Muscle of back (tissue), 11 donors: ENCODE measurements around the gene IFT43. TPM values are rescaled to one million over a fixed set of nuclear protein-coding genes. Genes with fewer than 3 reads are reported as not detected.

Experiments used
- DNase-seq, 3 donors: peaks; one replicate each; pipeline versions ENCODE4 v3.0.0 to v3.0.0-alpha.2; 2013
- polyA plus RNA-seq, 10 donors: library from polyadenylated mRNA; unstranded; fragments of 120-200 nt; gene quantifications; one replicate each; pipeline ENCODE4 v1.2.1, GENCODE V29; 2013; ENCODE audit not compliant: insufficient read length in 10 of 10

IFT43 gene
- polyA plus RNA-seq, 10 donors: 20.7 to 27.5 (median 23.8) TPM

DNA sequence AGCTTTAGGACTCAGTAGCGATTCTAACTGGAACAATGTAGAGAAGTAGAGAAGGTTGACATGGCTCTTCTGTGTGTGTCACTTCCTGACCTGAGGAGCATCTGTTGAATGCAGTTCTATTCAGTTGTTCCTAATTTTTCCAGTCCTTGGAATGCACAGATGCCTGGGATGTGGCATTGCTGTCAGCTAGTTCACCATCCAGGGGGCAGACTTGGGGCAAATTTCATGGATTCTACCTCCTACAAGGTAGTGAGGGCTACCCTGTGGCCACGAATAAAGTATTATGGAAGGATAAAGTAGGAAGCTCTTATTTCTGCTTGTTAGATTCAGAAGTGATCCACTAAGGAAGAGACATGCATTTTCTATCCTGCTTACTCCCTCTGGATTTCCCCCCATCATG is 91.8 kb downstream of the IFT43 start:
- DNase-seq: no peak

DNA sequence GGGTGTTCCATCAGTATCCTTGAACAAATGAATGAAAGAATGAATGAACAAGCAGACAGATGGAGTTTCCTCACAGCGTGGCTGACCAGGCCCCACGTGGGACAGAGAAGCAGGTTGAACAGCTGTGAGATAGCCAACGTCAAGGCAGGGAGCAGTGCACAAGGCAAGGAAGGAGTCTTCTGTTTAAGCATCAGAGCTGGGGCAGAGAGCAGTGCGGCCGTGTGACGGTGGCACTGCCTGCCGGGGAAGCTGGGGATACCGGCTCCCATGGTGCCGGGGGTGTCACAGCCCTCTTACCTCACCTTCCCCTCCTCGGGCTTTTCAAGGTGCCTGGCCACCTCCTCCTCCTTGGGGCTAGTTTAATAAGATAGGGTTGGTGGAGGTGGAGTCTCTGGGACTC is 92.9 kb downstream of the IFT43 start:
- no peak for DNase-seq

DNA sequence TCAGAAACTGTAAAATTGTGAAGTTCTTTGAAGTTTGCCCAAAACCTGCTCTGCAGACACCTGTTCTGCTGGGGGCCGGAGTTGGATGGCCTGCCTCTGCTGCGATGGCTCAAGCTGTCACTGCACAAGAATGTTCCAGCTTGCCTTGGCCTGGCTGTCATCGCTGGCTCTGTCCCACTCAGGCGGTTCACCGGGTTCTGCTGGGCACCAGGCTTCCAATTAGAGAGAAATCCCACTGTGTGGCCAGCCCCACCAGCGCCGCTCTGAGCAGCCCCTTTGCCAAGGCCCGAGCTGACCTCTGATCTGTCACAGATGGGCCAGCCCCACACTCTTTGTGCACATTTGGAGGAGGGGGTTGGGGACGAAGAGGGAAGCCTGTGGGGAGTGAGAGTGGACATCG is 94.5 kb downstream of the IFT43 start:
- DNase-seq: peak in 1 of 3 donors; percentile 32

DNA sequence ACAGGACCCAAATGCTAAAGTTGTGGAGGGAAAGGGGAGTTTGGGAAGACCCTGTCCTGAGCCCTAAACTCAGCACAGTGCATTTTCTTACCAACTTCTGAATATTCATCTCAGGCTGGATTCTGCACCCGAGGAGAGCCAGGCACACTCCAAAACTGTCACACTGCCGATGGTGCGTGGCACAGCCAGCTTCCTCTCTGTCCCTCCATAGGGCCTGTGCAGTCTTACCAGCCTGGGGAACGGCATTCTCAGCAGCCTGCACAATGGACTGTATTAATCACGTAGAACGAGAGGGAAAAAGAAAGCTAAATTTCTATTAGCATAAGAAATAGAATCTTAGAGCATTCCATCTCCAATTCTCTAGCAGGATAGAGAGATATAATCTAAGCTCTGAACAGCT is 94.9 kb downstream of the IFT43 start:
- no peak for DNase-seq

DNA sequence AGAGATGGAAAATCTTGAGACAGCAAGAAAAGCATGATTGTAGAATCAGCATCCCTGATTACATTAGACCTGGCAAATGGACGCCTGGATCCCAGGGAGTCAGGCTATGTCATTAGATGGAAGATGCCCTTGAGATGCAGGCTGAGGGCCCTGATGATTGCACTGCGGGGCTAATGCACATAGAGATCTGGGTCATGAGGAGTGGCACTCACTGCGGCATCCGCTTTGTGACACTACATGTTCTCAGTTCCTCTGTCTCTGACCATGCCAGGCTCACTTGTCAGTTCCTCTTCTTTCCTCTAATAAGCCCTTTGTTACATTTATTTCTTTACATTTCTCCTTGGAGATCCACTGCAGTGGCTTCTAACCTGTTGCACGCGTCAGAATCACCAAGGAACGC is 96.1 kb downstream of the IFT43 start:
- DNase-seq: no peak

DNA sequence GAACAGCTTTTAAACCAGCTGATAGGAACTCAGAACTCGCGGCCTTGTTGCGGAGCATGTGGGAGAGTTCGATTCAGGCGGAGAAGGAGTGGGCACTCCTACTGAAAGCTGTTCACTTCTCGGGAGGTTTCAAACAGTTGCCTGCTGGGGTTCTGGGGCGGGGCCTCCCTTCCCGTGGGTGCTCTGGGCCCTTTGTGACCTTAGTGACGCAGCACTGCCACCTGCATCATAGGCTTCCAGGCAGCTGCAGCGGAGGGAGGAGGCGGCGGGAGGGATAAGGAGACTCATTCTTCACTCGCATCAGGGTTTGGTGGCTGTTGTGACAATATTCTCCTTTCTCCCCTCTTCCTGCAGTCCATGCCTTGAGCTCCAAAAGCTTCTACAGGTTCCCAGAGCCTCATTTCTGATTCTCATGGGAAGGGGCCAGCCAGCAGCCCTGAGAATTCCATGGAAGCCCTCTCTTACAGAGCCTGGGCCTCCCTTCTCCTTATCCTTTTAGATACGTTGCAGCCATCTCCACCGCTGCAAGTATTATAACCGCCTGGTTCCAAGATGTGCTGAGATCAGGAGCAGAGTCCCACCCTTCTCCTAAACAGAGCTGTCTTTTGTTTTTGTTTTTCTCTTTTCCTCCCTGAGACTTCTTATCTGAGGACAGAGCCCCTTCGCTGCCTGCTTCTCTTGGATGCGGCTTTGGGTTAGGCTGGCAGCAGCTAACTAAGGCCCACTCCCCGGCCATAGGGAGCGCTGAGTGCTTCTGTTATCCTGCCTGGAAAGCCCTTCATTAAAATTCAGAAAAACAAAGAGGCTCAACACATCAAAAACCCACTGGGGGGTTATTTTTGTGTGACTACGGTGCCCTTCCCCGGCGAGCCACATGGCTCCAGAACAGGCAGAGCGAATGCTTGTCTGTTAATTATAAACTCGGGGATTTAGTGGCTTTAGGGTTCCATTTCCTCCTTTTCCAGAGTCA is 98.5 kb downstream of the IFT43 start:
- DNase-seq: no peak

DNA sequence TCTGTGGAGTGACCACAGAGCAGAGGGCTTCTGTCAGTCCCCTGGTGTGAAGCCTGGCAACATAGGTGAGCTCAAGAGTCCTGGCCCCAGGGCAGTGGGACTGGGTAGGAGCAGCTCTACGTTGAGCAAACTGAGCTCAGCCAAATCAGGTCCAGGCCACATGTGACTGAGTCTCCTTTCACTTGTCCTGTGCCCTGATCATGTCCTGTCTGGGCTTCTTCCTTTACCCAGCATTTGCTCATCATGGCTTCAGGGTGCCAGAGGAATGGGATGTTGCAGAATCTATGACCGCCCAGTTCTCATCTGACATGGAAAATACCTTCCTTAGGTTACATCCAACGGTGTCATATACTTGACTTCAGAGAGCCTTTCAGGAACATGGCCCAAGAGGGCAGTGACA is 99.8 kb downstream of the IFT43 start:
- DNase-seq: no peak

DNA sequence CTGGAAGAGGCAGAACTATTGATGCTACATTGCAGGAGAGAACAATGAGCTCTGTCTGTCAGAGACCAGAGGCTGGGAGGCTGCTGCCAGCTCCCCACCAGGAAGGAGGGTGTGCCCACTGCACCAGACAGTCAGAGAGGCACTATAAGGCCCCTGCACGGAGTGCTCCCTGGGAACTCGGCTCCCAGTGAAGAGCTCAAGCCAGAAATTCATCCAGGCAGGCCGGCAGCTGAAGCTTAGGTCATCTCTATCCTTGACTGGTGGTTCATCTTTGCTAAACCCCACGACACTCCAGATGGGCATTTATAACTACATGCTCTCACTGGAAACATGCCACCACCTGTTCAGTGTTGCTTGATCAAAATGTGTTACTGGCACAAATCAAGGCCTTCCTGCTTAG is 101.1 kb downstream of the IFT43 start:
- peak; percentile 62 to 70 (median 65) for DNase-seq

DNA sequence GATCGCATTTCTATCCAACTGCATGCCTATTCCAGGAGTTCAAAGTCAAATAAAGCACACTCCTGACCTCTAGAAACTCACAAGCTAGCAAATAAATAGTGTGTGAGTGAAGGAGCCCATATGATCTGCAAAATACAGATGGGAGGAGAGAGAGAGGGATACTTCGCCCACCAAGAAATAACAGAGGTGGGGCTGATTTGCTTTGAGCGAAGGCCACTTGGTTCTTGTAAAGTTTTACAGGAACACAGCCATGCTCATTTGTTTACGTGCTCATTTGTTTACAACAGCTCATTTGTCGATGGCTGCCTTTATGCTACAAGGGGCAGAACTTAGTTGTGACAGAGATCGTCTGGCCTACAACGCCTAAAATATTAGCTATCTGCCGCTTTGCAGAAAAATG is 102.8 kb downstream of the IFT43 start:
- no peak for DNase-seq

DNA sequence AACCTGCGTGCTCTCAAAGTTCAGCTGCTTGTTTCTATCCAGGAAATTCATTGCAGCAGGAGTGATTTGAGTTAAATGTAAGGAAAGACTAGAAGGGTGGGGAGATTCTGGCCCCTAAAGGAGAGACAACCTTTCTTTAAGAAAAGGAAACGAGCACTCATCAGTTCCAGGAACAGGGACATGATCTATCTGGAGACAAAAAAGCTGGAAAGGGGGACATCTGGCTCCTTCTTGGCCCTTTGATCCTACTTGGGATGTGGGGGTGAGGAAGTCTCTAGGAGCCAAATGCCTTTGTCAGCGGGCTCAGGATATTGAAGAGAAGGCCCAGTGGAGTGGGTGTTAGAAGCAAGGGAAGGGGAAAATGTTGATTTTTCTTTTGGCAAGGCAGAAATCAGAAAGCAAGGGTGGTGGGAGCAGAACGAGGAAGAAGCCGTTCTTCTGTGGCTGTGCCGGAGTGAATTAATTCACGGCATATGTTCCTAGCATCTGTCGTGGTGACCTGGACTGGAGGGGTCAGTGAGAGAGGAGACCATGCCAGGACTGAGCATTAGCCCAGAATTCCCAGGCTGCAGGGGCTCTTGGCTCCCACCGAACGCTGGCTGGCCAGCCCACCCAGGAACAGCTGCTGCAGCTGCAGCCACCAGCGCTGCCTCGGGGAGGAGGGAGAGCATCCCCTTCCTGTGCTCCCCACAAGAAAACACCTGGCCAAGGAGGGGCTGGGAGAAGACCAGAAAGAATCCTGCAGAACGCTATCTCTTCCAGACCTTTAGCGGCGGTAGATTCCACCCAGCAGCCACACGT is 103.4 kb downstream of the IFT43 start:
- DNase-seq: peak; percentile 74 to 95 (median 90)

DNA sequence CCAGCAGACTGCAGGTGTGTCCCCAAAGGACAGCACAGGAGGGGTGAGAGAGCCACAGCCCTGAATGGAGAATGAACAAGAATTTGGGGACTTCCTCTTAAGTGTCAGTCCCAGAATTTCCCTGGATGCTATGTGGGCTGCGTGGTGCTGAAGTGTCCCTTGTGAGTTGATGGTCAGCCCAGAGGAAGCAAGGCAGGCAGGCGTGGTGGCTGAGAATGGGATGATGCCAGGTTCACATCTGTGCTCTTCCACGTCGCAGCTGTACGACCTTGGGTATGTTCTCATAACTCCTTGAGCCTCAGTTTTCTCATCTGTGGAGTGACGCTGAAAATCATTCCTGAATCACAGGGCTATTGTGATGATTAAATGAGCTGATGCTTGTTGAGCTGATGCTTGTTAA is 104.0 kb downstream of the IFT43 start:
- DNase-seq: no peak

DNA sequence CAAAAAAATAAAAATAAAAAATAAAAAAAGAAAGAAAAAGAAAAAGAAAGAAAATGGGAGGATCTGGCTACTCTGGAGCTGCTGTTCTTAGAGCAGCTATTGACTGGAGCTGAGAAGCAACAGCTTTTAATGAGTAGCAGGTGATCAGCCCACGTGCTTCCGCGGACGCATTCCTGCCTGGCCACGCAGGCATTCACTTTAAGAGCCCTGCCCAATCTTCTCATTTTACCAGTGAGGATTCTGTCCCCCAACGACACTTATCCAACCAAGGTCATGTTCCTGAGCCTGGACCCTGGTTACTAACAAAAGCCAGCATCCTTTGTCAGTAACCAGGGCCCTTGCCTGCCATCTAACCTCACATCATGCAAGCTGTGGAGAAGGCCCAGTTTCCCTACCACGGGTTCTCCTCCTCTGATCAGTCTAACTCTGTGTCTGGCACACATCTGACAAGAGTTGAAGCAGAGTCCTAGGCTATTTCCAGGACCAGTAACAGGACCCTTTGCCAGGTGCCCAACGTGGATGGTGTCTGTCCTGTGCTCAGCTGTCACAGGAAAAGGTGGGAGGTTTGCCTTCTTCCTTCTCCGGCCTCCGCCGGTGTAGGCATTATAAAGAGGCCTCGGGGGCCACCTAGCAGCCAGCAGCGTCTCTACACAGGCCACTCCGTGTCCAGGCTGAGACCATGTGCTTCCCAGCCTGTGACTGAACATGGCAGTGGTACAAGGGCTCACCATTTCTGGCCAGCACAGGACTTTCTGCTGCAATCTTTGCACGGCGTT is 105.2 kb downstream of the IFT43 start:
- DNase-seq: peak; percentile 38 to 70 (median 43)

DNA sequence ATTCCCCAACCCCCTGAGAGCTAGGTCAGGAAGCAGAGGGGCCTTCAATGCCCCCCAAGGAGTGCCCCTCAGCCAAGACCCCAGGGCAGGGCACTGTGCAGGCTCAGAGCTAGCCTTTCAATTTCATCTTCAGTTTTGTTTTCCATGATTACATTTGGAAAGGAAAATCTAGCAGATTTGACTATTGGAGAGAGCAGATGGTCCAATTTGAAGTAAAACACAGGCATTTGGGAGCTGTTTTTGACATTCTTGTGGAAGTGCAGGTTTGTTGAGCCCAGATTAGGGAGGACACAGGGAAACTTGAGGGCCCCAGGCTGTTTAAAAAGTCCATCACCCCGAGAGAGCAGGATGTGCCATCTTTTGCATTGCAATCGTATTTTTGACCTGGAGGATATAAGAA is 107.5 kb downstream of the IFT43 start:
- no peak for DNase-seq

DNA sequence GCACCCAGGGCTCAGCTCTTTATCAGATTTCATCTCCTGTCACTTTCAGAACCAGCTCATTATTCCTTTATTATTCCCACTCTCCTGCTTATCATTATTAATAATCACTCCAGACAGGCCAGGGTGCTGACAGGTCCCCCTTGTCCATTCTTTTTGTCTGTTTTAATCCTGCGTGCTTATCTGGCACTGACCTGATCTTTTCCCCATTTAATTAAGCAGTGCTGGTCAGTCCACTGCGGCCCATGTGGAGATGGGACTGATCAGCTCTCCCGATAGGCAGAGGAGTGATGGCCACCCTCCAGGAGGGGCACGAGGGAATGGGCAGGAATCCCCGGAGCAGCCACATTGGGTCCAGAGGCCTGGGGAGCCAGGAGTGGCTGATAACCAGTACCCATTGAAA is 110.7 kb downstream of the IFT43 start:
- DNase-seq: no peak

DNA sequence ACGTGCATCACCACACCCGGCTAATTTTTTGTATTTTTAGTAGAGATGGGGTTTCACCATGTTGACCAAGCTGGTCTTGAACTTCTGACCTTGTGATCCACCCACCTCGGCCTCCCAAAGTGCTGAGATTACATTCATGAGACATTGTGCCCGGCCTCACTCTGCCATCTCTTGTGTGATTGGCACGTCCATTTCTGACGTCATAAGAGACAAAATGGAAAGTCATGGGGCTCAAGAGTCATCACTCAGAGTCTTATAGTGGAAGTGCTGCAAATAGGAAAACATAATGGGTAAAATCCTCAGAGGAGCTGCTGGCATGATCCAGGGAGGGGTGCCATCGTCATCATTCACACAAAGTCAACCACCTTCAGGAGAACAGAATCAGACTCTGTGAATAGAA is 112.0 kb downstream of the IFT43 start:
- no peak for DNase-seq

DNA sequence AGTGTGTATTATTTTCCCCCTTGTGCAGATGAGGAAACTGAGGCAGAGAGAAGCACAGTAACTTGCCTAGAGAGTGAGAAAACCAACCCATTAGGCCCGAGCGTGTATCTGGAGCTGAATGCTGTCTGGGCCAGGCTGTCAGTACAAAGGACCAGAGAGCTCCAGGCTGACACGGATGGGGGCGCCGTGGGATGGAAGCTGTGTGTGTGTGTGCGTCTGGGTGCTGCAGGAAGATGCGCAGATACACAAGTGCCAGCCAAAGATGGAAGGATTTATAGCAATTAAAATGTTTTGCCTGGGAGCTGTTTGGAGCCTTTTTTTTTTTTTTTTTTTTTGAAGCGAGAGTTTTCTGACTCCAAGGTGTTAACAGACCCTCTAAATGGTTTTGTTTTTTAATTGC is 112.5 kb downstream of the IFT43 start:
- DNase-seq: no peak

DNA sequence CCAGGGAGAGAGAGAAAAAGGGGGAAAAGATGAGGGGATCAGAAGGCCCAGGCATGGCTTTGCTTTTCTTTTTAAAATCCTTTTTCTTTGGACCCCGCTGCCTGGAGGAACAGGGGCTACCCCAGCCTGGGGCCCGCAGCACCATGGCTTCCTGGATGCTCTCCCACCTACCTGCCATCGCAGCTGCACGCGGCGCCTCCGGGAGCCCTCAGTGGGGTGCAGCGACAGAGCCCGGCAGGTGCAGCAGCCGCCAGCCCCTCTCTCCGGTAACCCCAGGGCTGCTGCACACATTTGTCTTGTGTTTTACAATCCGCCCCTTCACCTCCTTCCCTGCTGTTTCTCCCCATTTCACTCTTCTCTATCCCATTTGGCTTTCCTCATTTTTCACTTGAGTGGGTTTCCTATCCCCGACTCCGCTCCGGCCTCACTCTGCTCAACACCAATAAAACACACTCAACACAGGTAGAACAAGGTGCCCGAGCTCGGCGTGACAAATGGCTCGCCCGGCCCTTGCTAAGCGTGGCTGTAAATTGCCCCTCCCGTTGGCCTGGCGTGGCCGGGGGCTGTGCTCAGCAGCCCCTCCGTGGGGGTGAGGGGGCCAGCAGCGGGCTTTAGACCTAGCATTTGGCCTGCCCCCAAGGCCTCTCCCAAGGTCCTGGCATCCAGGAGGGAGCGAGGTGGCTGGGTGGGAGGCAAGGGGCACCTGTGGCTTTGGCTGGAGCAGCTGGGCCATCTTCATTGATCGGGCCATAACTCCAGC is 113.5 kb downstream of the IFT43 start:
- no peak for DNase-seq

DNA sequence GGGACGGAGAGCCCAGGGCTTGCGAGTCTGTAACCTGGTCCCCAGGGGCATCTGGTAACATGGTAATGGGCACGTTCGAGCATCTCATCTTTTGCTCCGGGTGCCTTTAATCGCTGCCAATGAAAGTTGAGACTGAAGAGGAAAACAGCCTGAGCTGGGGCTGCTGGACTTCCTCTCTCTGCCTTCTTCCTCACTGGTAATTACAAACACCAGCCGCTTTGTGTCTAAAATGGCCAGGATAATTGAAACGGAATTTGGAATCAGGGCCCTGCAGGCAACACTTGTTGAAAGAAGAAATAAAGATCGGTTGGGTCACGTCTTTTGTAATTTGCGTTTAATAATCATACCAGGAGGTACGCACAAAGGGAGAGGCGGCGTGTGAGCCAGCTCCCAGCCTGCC is 114.7 kb downstream of the IFT43 start:
- DNase-seq: no peak

DNA sequence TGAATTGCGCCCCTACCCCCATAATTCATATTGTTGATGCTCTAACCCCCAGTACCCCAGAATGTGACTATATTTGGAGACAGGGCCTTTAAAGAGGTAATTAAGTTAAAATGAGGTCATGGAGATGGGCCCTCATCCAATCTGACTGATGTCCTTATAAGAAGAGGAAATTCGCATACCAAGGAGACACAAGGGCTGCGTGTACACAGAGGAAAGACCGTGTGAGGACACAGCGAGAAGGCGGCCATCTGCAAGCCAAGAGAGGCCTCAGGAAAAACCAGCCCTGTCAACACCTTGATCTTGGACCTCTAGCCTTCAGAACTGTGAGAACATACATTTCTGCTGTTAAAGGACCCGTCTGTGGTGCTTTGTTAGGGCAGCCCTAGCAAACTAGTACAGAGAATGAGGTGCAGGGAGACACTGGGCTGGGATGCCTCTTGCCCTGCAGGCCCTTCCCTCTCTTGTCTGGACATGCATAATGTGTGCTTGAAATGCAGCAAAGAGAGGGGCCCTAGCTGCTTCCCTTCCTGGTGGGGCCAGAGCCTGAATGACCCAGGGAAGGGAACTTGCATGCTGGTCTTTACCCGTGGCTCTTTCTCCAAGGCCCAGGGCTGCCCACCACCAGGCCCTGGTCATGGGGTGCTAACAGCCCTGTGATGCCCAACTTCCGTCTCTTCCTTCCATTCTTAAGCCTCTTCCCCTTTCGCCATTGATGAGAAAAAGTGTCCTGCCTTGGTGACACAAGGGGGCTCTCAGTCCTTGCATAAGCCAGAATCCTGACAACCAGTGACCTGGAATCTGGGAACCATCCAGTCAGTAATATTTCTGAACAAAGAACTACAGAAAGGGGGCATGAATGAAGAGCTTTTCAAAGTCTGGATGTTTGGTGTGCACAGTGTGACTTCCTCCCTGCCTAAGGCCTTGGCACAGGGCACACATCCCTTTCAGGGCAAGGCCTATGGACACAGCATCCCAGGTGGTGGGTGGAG is 116.1 kb downstream of the IFT43 start:
- DNase-seq: no peak

DNA sequence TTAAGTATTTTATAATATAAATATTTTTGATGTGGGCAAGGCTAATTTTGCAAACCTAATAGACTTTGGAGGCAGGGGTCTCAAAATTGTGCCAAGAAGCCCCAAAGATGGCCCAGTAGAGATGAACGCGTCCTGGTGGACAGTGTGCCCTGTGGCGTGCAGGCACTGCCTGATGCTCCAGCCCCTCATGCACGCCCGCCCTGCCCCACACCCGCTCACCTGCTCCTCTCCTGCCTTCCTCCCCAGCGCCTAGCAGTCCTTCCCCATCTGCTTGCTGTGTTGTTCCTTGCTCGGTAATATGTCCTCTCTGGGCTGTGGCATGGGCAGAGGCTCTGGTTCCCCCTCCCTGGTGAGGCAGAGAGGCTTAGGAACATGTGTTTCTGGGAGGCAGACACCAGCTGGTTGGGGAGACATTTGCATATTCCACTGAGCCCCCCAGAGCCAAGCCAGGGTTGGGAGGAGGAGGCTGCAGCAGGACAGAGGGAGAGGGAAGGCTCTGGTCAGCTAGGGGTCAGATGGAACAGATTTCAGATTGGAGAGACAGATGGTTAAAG is 119.3 kb downstream of the IFT43 start:
- DNase-seq: no peak
